Umbilical cord (tissue), 1 donor: ENCODE measurements around the gene CCRL2. TPM values are rescaled to one million over a fixed set of nuclear protein-coding genes. Genes with fewer than 3 reads are reported as not detected.

Source experiments
- total RNA-seq: library from RNA; depleted of rRNA; stranded (reverse); fragments of >200 nt; gene quantifications from one replicate; pipeline ENCODE4 v1.2.3, GENCODE V29; 2014; ENCODE audit warnings: low replicate concordance; ENCODE audit not compliant: insufficient read depth

CCRL2 gene
- total RNA-seq, 1 donor from 2014 or later = 1.4 TPM

Other genes starting within 250 kb of the CCRL2 start
- gene CCR1, start 198.9 kb upstream of the CCRL2 start, total RNA-seq = 11.1 TPM
- 41.7 TPM for gene CCR3, start 164.8 kb upstream of the CCRL2 start, total RNA-seq
- 10.8 TPM for gene CCR2, start 53.1 kb upstream of the CCRL2 start, total RNA-seq
- 2.2 TPM for gene CCR5, start 36.3 kb upstream of the CCRL2 start, total RNA-seq
- gene LTF, start 57.6 kb downstream of the CCRL2 start, total RNA-seq = 1.2 TPM
- gene RTP3, start 90.7 kb downstream of the CCRL2 start, total RNA-seq = 1.2 TPM
- 1.9 TPM for gene LRRC2, start 159.0 kb downstream of the CCRL2 start, total RNA-seq
- 0.24 TPM for gene FAM240A, start 205.3 kb downstream of the CCRL2 start, total RNA-seq